GM10266 (cell line): ENCODE results near the gene LOXHD1.

Experiments
- DNase-seq: peaks from one replicate; pipeline ENCODE4 v3.0.0; 2012; ENCODE audit errors: extremely low spot score
- TF ChIP-seq, protein P1 (sequence below): IDR thresholded peaks from 2 replicates; pipeline ENCODE4 v1.5.1; 2012; ENCODE audit warnings: mild to moderate bottlenecking, low read depth; ENCODE audit not compliant: control insufficient read depth, insufficient read depth; ENCODE audit errors: missing control alignments

The LOXHD1 gene, protein sequence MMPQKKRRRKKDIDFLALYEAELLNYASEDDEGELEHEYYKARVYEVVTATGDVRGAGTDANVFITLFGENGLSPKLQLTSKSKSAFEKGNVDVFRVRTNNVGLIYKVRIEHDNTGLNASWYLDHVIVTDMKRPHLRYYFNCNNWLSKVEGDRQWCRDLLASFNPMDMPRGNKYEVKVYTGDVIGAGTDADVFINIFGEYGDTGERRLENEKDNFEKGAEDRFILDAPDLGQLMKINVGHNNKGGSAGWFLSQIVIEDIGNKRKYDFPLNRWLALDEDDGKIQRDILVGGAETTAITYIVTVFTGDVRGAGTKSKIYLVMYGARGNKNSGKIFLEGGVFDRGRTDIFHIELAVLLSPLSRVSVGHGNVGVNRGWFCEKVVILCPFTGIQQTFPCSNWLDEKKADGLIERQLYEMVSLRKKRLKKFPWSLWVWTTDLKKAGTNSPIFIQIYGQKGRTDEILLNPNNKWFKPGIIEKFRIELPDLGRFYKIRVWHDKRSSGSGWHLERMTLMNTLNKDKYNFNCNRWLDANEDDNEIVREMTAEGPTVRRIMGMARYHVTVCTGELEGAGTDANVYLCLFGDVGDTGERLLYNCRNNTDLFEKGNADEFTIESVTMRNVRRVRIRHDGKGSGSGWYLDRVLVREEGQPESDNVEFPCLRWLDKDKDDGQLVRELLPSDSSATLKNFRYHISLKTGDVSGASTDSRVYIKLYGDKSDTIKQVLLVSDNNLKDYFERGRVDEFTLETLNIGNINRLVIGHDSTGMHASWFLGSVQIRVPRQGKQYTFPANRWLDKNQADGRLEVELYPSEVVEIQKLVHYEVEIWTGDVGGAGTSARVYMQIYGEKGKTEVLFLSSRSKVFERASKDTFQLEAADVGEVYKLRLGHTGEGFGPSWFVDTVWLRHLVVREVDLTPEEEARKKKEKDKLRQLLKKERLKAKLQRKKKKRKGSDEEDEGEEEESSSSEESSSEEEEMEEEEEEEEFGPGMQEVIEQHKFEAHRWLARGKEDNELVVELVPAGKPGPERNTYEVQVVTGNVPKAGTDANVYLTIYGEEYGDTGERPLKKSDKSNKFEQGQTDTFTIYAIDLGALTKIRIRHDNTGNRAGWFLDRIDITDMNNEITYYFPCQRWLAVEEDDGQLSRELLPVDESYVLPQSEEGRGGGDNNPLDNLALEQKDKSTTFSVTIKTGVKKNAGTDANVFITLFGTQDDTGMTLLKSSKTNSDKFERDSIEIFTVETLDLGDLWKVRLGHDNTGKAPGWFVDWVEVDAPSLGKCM (N-terminal part only)

DNA sequence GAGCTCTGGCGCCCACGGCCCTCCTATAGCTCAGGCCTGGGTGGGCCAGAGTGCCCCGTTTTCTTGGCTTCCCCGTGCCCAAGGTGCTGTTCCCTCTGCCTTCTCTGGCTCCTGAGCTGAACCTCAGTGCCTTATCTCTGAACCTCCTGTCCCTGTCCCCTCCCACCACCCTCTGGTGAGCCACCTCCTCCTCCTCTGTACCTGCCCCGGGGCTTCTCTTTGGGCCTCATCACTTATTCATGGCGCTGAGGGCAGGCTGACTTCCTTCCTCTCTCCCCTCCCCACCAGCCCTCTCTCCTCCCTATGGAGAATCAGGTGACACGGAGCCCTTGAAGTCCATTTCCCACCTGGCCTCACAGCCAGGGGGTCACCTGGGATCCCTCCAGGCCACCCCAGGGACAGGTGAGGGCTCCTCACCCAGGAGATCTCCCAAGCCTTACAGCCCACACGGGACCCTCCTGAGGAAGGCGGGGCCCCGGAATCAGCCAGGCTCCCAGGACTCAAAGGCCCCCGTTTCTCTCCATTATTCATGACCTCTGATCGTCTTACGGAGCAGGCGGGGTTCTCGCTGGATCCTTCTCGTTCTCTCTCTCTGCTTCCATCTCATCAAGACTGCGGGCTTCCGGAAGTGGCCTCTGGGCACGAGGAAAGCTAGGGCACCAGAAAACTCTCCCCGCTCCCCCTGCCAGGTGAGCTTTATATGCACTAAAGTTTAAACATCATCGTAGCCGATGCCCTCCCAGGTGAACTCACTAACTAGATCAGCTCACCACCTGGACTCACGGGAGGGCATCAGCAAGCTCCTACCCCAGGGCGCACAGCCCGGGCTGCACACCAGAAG is at the start of gene LOXHD1:
TSS of gene LOXHD1 (minus strand) at position 106 of the 841 bp plus-strand sequence. CDS start 187 bp downstream, outside the sequence.
- TF ChIP-seq, protein P1, sequence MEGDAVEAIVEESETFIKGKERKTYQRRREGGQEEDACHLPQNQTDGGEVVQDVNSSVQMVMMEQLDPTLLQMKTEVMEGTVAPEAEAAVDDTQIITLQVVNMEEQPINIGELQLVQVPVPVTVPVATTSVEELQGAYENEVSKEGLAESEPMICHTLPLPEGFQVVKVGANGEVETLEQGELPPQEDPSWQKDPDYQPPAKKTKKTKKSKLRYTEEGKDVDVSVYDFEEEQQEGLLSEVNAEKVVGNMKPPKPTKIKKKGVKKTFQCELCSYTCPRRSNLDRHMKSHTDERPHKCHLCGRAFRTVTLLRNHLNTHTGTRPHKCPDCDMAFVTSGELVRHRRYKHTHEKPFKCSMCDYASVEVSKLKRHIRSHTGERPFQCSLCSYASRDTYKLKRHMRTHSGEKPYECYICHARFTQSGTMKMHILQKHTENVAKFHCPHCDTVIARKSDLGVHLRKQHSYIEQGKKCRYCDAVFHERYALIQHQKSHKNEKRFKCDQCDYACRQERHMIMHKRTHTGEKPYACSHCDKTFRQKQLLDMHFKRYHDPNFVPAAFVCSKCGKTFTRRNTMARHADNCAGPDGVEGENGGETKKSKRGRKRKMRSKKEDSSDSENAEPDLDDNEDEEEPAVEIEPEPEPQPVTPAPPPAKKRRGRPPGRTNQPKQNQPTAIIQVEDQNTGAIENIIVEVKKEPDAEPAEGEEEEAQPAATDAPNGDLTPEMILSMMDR: no peak

DNA sequence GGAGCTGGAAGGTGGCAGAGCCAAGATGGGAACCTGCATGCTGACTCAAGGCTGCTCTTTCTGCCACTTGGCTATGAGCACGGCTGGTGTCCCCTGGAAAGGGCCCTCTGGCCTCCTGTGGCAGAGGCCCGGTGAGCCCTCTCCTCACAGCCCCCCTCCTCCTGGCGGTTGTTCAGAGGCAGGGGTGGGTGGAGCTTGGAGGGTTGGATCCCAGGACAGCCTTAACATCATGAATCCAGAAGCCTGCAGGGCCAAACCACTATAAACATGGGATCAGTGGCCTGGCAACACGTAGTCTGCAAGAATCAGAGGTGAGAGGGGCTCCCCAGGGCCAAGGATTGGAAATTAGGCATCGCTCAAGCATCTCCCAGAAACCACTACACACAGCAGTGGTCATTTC is 48.5 kb upstream of the LOXHD1 start:
- no peak for DNase-seq
- TF ChIP-seq, protein P1: no peak

More for the DNA sequence above, at the start of gene LOXHD1:
- DNase-seq: no peak

DNA sequence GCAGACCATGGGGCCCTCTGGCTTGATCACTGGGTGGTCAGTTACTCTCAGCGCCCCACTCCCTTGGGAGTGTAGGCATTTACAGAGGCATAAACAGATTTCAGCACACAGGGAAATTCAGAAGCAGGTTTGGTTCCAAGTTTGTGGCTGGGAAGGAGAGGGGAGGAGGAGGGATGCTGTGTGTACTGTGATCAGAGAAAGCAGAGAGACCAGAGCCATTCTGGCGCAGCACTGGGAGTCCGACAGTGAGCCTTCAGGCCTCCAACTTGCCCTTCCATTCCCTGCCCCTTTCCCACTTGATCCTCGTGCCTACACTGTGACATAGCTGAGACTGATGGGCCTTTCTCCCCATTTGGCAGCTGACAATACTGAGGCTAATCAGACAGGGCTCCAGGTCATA is 47.8 kb upstream of the LOXHD1 start:
- no peak for DNase-seq
- TF ChIP-seq, protein P1: no peak

DNA sequence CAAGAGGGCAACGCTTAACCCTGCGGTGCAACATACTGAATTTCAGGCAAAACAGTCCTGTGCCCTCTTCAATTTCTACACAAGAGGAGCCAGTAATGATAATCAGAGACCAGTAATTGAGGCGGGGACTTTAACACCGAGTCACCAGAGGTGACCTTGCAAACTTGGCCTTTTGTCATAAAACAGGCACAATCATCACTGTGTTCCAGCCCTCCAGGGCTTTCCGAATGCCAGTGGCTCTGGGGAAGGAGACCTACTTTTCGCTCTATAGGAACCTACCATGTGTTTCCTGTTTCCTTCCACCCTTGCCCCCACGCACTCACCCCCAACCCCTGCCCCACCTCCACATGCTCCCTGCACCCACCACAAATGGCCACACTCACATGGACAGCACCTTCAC is 47.2 kb upstream of the LOXHD1 start:
- DNase-seq: no peak
- TF ChIP-seq, protein P1: no peak

DNA sequence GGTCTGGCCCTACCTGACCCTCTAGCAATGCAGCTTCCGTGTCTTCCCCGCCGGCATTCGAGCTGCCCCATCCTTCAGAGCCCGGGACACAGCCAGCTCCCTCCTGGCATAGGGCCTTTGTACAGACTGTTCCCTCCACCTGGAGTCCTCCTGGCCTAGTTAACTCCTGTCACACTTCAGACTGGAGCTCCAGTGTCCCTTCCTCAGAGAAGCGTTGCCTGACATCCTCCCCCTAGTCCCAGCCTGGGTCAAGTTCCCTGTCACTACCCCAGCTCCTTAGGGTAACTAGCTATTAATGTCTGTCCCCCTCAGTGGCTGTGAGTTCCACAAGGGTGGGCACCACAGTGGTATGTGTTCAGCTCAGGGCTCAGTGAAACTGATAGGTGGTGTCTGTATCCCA is 45.5 kb upstream of the LOXHD1 start:
- DNase-seq: no peak
- TF ChIP-seq, protein P1: no peak
